Suprapubic skin (tissue), 4 donors: Measurements from ENCODE around the gene SYT1. TPM values are rescaled to one million over a fixed set of nuclear protein-coding genes. Genes with fewer than 3 reads are reported as not detected.

Experiments used
- DNase-seq, 2 donors: peaks; one replicate each; pipeline ENCODE4 v3.0.0-alpha.2; 2019; ENCODE audit warnings: low spot score in 2 of 2
- H3K27ac ChIP-seq: fragments of 200-600 bp; sonication (generic); one replicate; pipeline ENCODE4 v1.5.1; 2019
- H3K27me3 ChIP-seq: fragments of 200-600 bp; sonication (generic); one replicate; pipeline ENCODE4 v1.5.1; 2019
- H3K36me3 ChIP-seq: fragments of 200-600 bp; sonication (generic); one replicate; pipeline ENCODE4 v1.5.1; 2019
- H3K4me1 ChIP-seq: fragments of 200-600 bp; sonication (generic); one replicate; pipeline ENCODE4 v1.5.1; 2019
- H3K4me3 ChIP-seq: fragments of 200-600 bp; sonication (generic); one replicate; pipeline ENCODE4 v1.5.1; 2019; ENCODE audit warnings: mild to moderate bottlenecking
- H3K9me3 ChIP-seq: fragments of 200-600 bp; sonication (generic); one replicate; pipeline ENCODE4 v1.5.1; 2019
- CTCF ChIP-seq, 2 donors: fragments of 200-600 bp in 1 of 2; fragments of 450-650 bp in 1 of 2; sonication (generic) in 1 of 2; IDR thresholded peaks; one replicate each; pipeline ENCODE4 v1.5.1; 2016 to 2019; ENCODE audit warnings: antibody characterized with exemption in 2 of 2, mild to moderate bottlenecking in 1 of 2, moderate library complexity in 1 of 2
- EP300 ChIP-seq: sonication (generic); formaldehyde crosslinking; IDR thresholded peaks from one replicate; pipeline ENCODE4 v1.6.1; 2017; ENCODE audit warnings: antibody characterized with exemption
- POLR2A ChIP-seq, 2 donors: fragments of 450-650 bp; IDR thresholded peaks; one replicate each; pipeline ENCODE4 v1.6.1; 2017; ENCODE audit warnings: antibody characterized with exemption in 2 of 2, mild to moderate bottlenecking in 2 of 2, moderate library complexity in 2 of 2
- POLR2AphosphoS5 ChIP-seq, 3 donors: sonication (generic); formaldehyde crosslinking; IDR thresholded peaks; one replicate each; pipeline ENCODE4 v1.6.1; 2017; ENCODE audit warnings: antibody characterized with exemption in 3 of 3
- WGBS: methylation state at CpG from one replicate; pipeline ENCODE4 v1.1.5; 2018; 5-methylcytosine and 5-hydroxymethylcytosine counted together
- total RNA-seq, 4 donors: library from RNA; depleted of rRNA; stranded (reverse); fragments of >200 nt; gene quantifications; one replicate each; pipeline ENCODE4 v1.1.0, GENCODE V29; 2016

The SYT1 gene
- total RNA-seq, 4 donors from 2014 or later = 0.15 to 0.31 TPM; not detected in 2

- no peak for DNase-seq
- no peak for TF ChIP-seq CTCF (IDR thresholded peaks at IDR 0.05)
- no peak for TF ChIP-seq EP300
- no peak for TF ChIP-seq POLR2AphosphoS5 (IDR thresholded peaks at IDR 0.05)
- no peak for TF ChIP-seq POLR2A (IDR thresholded peaks at IDR 0.05)
Observed at GRCh38 chr12:79238246-79238645, 373.7 kb downstream of the SYT1 start.

GRCh38 chr12:79247494-79247893 lies 382.9 kb downstream of the SYT1 start:
- Histone ChIP-seq H3K27ac (no peak overlapping the region), H3K4me1 (no peaks in the 10 kb centered on the region), H3K9me3 (peaks cover 3% of the 10 kb centered on the region), H3K4me3 (no peak overlapping the region), H3K27me3 (no peaks in the 10 kb centered on the region), H3K36me3 (no peaks in the 10 kb centered on the region)
- WGBS = 88% methylated on average over 2 of the region's 2 CpGs
- no peak for DNase-seq
- TF ChIP-seq CTCF (IDR thresholded peaks at IDR 0.05) (no peak), EP300 (no peak), POLR2A (IDR thresholded peaks at IDR 0.05) (no peak), POLR2AphosphoS5 (IDR thresholded peaks at IDR 0.05) (no peak)

More at GRCh38 chr12:79238246-79238645, 373.7 kb downstream of the SYT1 start:
- no peaks in the 10 kb centered on the region for H3K9me3 ChIP-seq
- H3K4me1 ChIP-seq = no peaks in the 10 kb centered on the region
- no peak overlapping the region for H3K27ac ChIP-seq
- 92% methylated on average over 3 of the region's 3 CpGs for WGBS
- no peaks in the 10 kb centered on the region for H3K36me3 ChIP-seq
- no peak overlapping the region for H3K4me3 ChIP-seq
- H3K27me3 ChIP-seq = no peaks in the 10 kb centered on the region

GRCh38 chr12:79250186-79250585 lies 385.6 kb downstream of the SYT1 start:
- no peak for DNase-seq
- no peaks in the 10 kb centered on the region for H3K36me3 ChIP-seq
- no peaks in the 10 kb centered on the region for H3K4me1 ChIP-seq
- H3K27ac ChIP-seq = no peak overlapping the region
- no peak overlapping the region for H3K4me3 ChIP-seq
- H3K27me3 ChIP-seq = no peaks in the 10 kb centered on the region
- WGBS = 88% methylated on average over 4 of the region's 4 CpGs
- no peak for TF ChIP-seq EP300
- no peak for TF ChIP-seq POLR2AphosphoS5 (IDR thresholded peaks at IDR 0.05)
- no peak for TF ChIP-seq POLR2A (IDR thresholded peaks at IDR 0.05)
- no peak for TF ChIP-seq CTCF (IDR thresholded peaks at IDR 0.05)
- H3K9me3 ChIP-seq = peaks cover 3% of the 10 kb centered on the region

GRCh38 chr12:79250960-79251755 lies 386.6 kb downstream of the SYT1 start:
- 84% methylated on average over 2 of the region's 2 CpGs for WGBS
- Histone ChIP-seq H3K36me3 (no peaks in the 10 kb centered on the region), H3K9me3 (peaks cover 3% of the 10 kb centered on the region), H3K4me1 (no peaks in the 10 kb centered on the region), H3K27ac (no peak overlapping the region), H3K4me3 (no peak overlapping the region), H3K27me3 (no peaks in the 10 kb centered on the region)
- TF ChIP-seq EP300 = no peak
- TF ChIP-seq CTCF (IDR thresholded peaks at IDR 0.05) = no peak
- TF ChIP-seq POLR2A (IDR thresholded peaks at IDR 0.05) = no peak
- TF ChIP-seq POLR2AphosphoS5 (IDR thresholded peaks at IDR 0.05) = no peak
- no peak for DNase-seq

GRCh38 chr12:79252358-79253075 lies 387.9 kb downstream of the SYT1 start:
- peaks cover 3% of the 10 kb centered on the region for H3K9me3 ChIP-seq
- no peak for DNase-seq
- no peak for TF ChIP-seq POLR2A (IDR thresholded peaks at IDR 0.05)
- TF ChIP-seq EP300 = no peak
- TF ChIP-seq CTCF (IDR thresholded peaks at IDR 0.05) = no peak
- no peak for TF ChIP-seq POLR2AphosphoS5 (IDR thresholded peaks at IDR 0.05)
- no peaks in the 10 kb centered on the region for H3K4me1 ChIP-seq
- no peaks in the 10 kb centered on the region for H3K36me3 ChIP-seq
- no peak overlapping the region for H3K27ac ChIP-seq
- no peak overlapping the region for H3K4me3 ChIP-seq
- H3K27me3 ChIP-seq = no peaks in the 10 kb centered on the region
- WGBS = 83% methylated on average over 4 of the region's 4 CpGs
